ENCODE measurements around the gene LRRTM2.

Gene LRRTM2

GRCh38 chr5:138912093-138912492, 37.0 kb upstream of the LRRTM2 start:
- no peak for TF ChIP-seq CTCF (conservative IDR thresholded peaks at IDR 0.05; ENCODE audit: low read length)
- no peak for DNase-seq (ENCODE audit: low read depth)
- H3K4me3 ChIP-seq (ENCODE audit: low read length): no peak overlapping the region

GRCh38 chr5:138911441-138911840, 36.3 kb upstream of the LRRTM2 start:
- H3K4me3 ChIP-seq (ENCODE audit: low read length): no peak overlapping the region
- TF ChIP-seq CTCF (conservative IDR thresholded peaks at IDR 0.05; ENCODE audit: low read length): no peak
- peak; percentile 54 for DNase-seq (ENCODE audit: low read depth)

GRCh38 chr5:138910546-138911185, 35.5 kb upstream of the LRRTM2 start:
- DNase-seq (ENCODE audit: low read depth): no peak

GRCh38 chr5:138909734-138910133, 34.6 kb upstream of the LRRTM2 start:
- no peak overlapping the region for H3K4me3 ChIP-seq (ENCODE audit: low read length)
- no peak for DNase-seq (ENCODE audit: low read depth)
- no peak for TF ChIP-seq CTCF (conservative IDR thresholded peaks at IDR 0.05; ENCODE audit: low read length)

More at GRCh38 chr5:138910546-138911185, 35.5 kb upstream of the LRRTM2 start:
- H3K4me3 ChIP-seq (ENCODE audit: low read length): no peak overlapping the region
- TF ChIP-seq CTCF (conservative IDR thresholded peaks at IDR 0.05; ENCODE audit: low read length): no peak

GRCh38 chr5:138905541-138905940, 30.4 kb upstream of the LRRTM2 start:
- no peak overlapping the region for H3K4me3 ChIP-seq (ENCODE audit: low read length)
- DNase-seq (ENCODE audit: low read depth): peak; percentile 83
- no peak for TF ChIP-seq CTCF (conservative IDR thresholded peaks at IDR 0.05; ENCODE audit: low read length)

GRCh38 chr5:138903130-138903775, 28.1 kb upstream of the LRRTM2 start:
- no peak overlapping the region for H3K4me3 ChIP-seq (ENCODE audit: low read length)
- TF ChIP-seq CTCF (conservative IDR thresholded peaks at IDR 0.05; ENCODE audit: low read length): no peak
- DNase-seq (ENCODE audit: low read depth): peak; percentile 54

- DNase-seq (ENCODE audit: low read depth): no peak
- no peak for TF ChIP-seq CTCF (conservative IDR thresholded peaks at IDR 0.05; ENCODE audit: low read length)
- H3K4me3 ChIP-seq (ENCODE audit: low read length): no peak overlapping the region
Measured at GRCh38 chr5:138901716-138902115, 26.6 kb upstream of the LRRTM2 start.

All from AG10803 (cell line).